Measurements from ENCODE around the gene WDR72. TPM values are rescaled to one million over a fixed set of nuclear protein-coding genes. Genes with fewer than 3 reads are reported as not detected.
"Not testable (repeated sequence)": the region's sequence is repeated elsewhere in the genome, so short reads cannot be mapped to it uniquely, and the experiment has no call there.

Gene WDR72
- total RNA-seq: not detected

- Mint-ChIP-seq H3K36me3 (ENCODE audit: low read depth) (no peaks in the 10 kb centered on the region), H3K9me3 (peaks cover 2% of the 10 kb centered on the region), H3K27me3 (ENCODE audit: low read depth) (peaks cover 45% of the 10 kb centered on the region), H3K27ac (no peak within 1 kb of the TSS), H3K4me1 (ENCODE audit: low read depth) (no peaks in the 10 kb centered on the region), H3K4me3 (no peak within 1 kb of the TSS)
- intact Hi-C loops (cut with micrococcal nuclease): no loop called here
- no peak for DNase-seq
- CTCF ChIA-PET: no interaction called here
Measured at GRCh38 chr15:53759411-53759931, at the start of gene WDR72. Gene WDR72 (minus strand): TSS chr15:53759663. CDS start chr15:53733149, 26,514 bp downstream.

GRCh38 chr15:53808058-53808706 lies 48.7 kb upstream of the WDR72 start:
- Mint-ChIP-seq H3K27ac (no peak overlapping the region), H3K9me3 (no peaks in the 10 kb centered on the region), H3K36me3 (ENCODE audit: low read depth) (no peaks in the 10 kb centered on the region), H3K4me3 (no peak overlapping the region), H3K4me1 (ENCODE audit: low read depth) (peaks cover 2% of the 10 kb centered on the region), H3K27me3 (ENCODE audit: low read depth) (peaks cover 2% of the 10 kb centered on the region)
- CTCF ChIA-PET: interaction anchor here (0.6 kb wide), 1 partner anchor 704 kb away, joined by 3 read pairs; no protein-coding TSS in a partner anchor
- DNase-seq: no peak
- intact Hi-C loops (cut with micrococcal nuclease): loop anchor here (5.0 kb wide), 1 partner anchor 1359 kb away; no protein-coding TSS in a partner anchor

GRCh38 chr15:53807501-53807900 lies 48.0 kb upstream of the WDR72 start:
- CTCF ChIA-PET: interaction anchor here (0.6 kb wide), 1 partner anchor 703 kb away, joined by 3 read pairs; no protein-coding TSS in a partner anchor

GRCh38 chr15:53802672-53803071 lies 43.2 kb upstream of the WDR72 start:
- Mint-ChIP-seq H3K4me1 (ENCODE audit: low read depth) (no peaks in the 10 kb centered on the region), H3K27ac (no peak overlapping the region)

More at GRCh38 chr15:53807501-53807900, 48.0 kb upstream of the WDR72 start:
- Mint-ChIP-seq H3K36me3 (ENCODE audit: low read depth) (no peaks in the 10 kb centered on the region), H3K9me3 (no peaks in the 10 kb centered on the region), H3K27me3 (ENCODE audit: low read depth) (peaks cover 2% of the 10 kb centered on the region), H3K27ac (no peak overlapping the region), H3K4me1 (ENCODE audit: low read depth) (peaks cover 2% of the 10 kb centered on the region), H3K4me3 (no peak overlapping the region)
- no peak for DNase-seq
- intact Hi-C loops (cut with micrococcal nuclease): loop anchor here (5.0 kb wide), 1 partner anchor 1360 kb away; no protein-coding TSS in a partner anchor

GRCh38 chr15:53791581-53791980 lies 32.1 kb upstream of the WDR72 start:
- no peak overlapping the region for H3K4me3 Mint-ChIP-seq
- no peaks in the 10 kb centered on the region for H3K36me3 Mint-ChIP-seq (ENCODE audit: low read depth)
- CTCF ChIA-PET: interaction anchor here (0.5 kb wide), 1 partner anchor 101 kb away, joined by 3 read pairs; no protein-coding TSS in a partner anchor
- H3K9me3 Mint-ChIP-seq: no peaks in the 10 kb centered on the region
- intact Hi-C loops (cut with micrococcal nuclease): no loop called here
- no peaks in the 10 kb centered on the region for H3K4me1 Mint-ChIP-seq (ENCODE audit: low read depth)
- H3K27me3 Mint-ChIP-seq (ENCODE audit: low read depth): peaks cover 14% of the 10 kb centered on the region
- no peak overlapping the region for H3K27ac Mint-ChIP-seq
- no peak for DNase-seq

More at GRCh38 chr15:53802672-53803071, 43.2 kb upstream of the WDR72 start:
- no peaks in the 10 kb centered on the region for H3K36me3 Mint-ChIP-seq (ENCODE audit: low read depth)
- DNase-seq: no peak
- H3K9me3 Mint-ChIP-seq: no peaks in the 10 kb centered on the region
- no peak overlapping the region for H3K4me3 Mint-ChIP-seq
- intact Hi-C loops (cut with micrococcal nuclease): no loop called here
- no peaks in the 10 kb centered on the region for H3K27me3 Mint-ChIP-seq (ENCODE audit: low read depth)
- CTCF ChIA-PET: no interaction called here

GRCh38 chr15:53789654-53790375 lies 30.4 kb upstream of the WDR72 start:
- H3K36me3 Mint-ChIP-seq (ENCODE audit: low read depth): no peaks in the 10 kb centered on the region
- no peaks in the 10 kb centered on the region for H3K9me3 Mint-ChIP-seq
- CTCF ChIA-PET: no interaction called here
- no peak overlapping the region for H3K27ac Mint-ChIP-seq
- H3K27me3 Mint-ChIP-seq (ENCODE audit: low read depth): peaks cover 10% of the 10 kb centered on the region
- intact Hi-C loops (cut with micrococcal nuclease): no loop called here
- H3K4me1 Mint-ChIP-seq (ENCODE audit: low read depth): no peaks in the 10 kb centered on the region
- H3K4me3 Mint-ChIP-seq: no peak overlapping the region
- no peak for DNase-seq

GRCh38 chr15:53786401-53786800 lies 26.9 kb upstream of the WDR72 start:
- DNase-seq: no peak
- Mint-ChIP-seq H3K9me3 (peaks cover 6% of the 10 kb centered on the region), H3K27me3 (ENCODE audit: low read depth) (peaks cover under 1% of the 10 kb centered on the region), H3K36me3 (ENCODE audit: low read depth) (no peaks in the 10 kb centered on the region), H3K27ac (no peak overlapping the region), H3K4me1 (ENCODE audit: low read depth) (no peaks in the 10 kb centered on the region), H3K4me3 (no peak overlapping the region)
- intact Hi-C loops (cut with micrococcal nuclease): no loop called here
- CTCF ChIA-PET: no interaction called here

- H3K9me3 Mint-ChIP-seq; H3K36me3 Mint-ChIP-seq (ENCODE audit: low read depth); H3K4me1 Mint-ChIP-seq (ENCODE audit: low read depth); H3K27me3 Mint-ChIP-seq (ENCODE audit: low read depth); DNase-seq; intact Hi-C loops (cut with micrococcal nuclease); CTCF ChIA-PET; H3K4me3 Mint-ChIP-seq; H3K27ac Mint-ChIP-seq: not testable (repeated sequence)
Measured at GRCh38 chr15:53785241-53785640, 25.8 kb upstream of the WDR72 start.

GRCh38 chr15:53762916-53763315 lies 3.5 kb upstream of the WDR72 start:
- Mint-ChIP-seq H3K9me3 (peaks cover 2% of the 10 kb centered on the region), H3K27me3 (ENCODE audit: low read depth) (peaks cover 46% of the 10 kb centered on the region), H3K4me3 (no peak overlapping the region), H3K4me1 (ENCODE audit: low read depth) (no peaks in the 10 kb centered on the region), H3K36me3 (ENCODE audit: low read depth) (no peaks in the 10 kb centered on the region), H3K27ac (no peak overlapping the region)
- intact Hi-C loops (cut with micrococcal nuclease): no loop called here
- DNase-seq: no peak
- CTCF ChIA-PET: no interaction called here

GRCh38 chr15:53758412-53758811 lies 1.1 kb downstream of the WDR72 start:
- DNase-seq: no peak
- H3K36me3 Mint-ChIP-seq (ENCODE audit: low read depth): no peaks in the 10 kb centered on the region
- no peak overlapping the region for H3K27ac Mint-ChIP-seq
- peaks cover 2% of the 10 kb centered on the region for H3K9me3 Mint-ChIP-seq
- no peak overlapping the region for H3K4me3 Mint-ChIP-seq
- CTCF ChIA-PET: no interaction called here
- H3K27me3 Mint-ChIP-seq (ENCODE audit: low read depth): peaks cover 45% of the 10 kb centered on the region
- intact Hi-C loops (cut with micrococcal nuclease): no loop called here
- no peaks in the 10 kb centered on the region for H3K4me1 Mint-ChIP-seq (ENCODE audit: low read depth)

GRCh38 chr15:53757906-53758305 lies 1.6 kb downstream of the WDR72 start:
- DNase-seq: no peak
- intact Hi-C loops (cut with micrococcal nuclease): no loop called here
- CTCF ChIA-PET: no interaction called here
- Mint-ChIP-seq H3K9me3 (peaks cover 2% of the 10 kb centered on the region), H3K4me1 (ENCODE audit: low read depth) (no peaks in the 10 kb centered on the region), H3K27me3 (ENCODE audit: low read depth) (peaks cover 45% of the 10 kb centered on the region), H3K4me3 (no peak overlapping the region), H3K27ac (no peak overlapping the region), H3K36me3 (ENCODE audit: low read depth) (no peaks in the 10 kb centered on the region)

GRCh38 chr15:53753813-53754212 lies 5.7 kb downstream of the WDR72 start:
- Mint-ChIP-seq H3K36me3 (ENCODE audit: low read depth) (no peaks in the 10 kb centered on the region), H3K9me3 (no peaks in the 10 kb centered on the region), H3K27me3 (ENCODE audit: low read depth) (peaks cover 30% of the 10 kb centered on the region), H3K4me1 (ENCODE audit: low read depth) (no peaks in the 10 kb centered on the region), H3K27ac (no peak overlapping the region), H3K4me3 (no peak overlapping the region)
- no peak for DNase-seq
- CTCF ChIA-PET: no interaction called here
- intact Hi-C loops (cut with micrococcal nuclease): no loop called here

GRCh38 chr15:53752406-53752805 lies 7.1 kb downstream of the WDR72 start:
- Mint-ChIP-seq H3K4me3 (no peak overlapping the region), H3K27me3 (ENCODE audit: low read depth) (peaks cover 21% of the 10 kb centered on the region), H3K36me3 (ENCODE audit: low read depth) (no peaks in the 10 kb centered on the region), H3K4me1 (ENCODE audit: low read depth) (no peaks in the 10 kb centered on the region), H3K27ac (no peak overlapping the region), H3K9me3 (no peaks in the 10 kb centered on the region)
- DNase-seq: no peak
- intact Hi-C loops (cut with micrococcal nuclease): no loop called here
- CTCF ChIA-PET: no interaction called here

All from activated naive CD4-positive, alpha-beta T cell treated with anti-CD3 and anti-CD28 coated beads for 36 hours (primary cell).